Fibroblast of peridontal ligament (primary cell): ENCODE data around the gene ADGRG3.

ENCODE experiments used
- DNase-seq: peaks from one replicate; pipeline ENCODE4 v3.0.0-alpha.2; 2010; ENCODE audit errors: extremely low read depth

The ADGRG3 gene

GRCh38 chr16:57668263-57668571 lies at the start of gene ADGRG3:
TSS of gene ADGRG3 (plus strand) at chr16:57668306. CDS start at chr16:57668348, 42 bp downstream.
- no peak for DNase-seq

DNA sequence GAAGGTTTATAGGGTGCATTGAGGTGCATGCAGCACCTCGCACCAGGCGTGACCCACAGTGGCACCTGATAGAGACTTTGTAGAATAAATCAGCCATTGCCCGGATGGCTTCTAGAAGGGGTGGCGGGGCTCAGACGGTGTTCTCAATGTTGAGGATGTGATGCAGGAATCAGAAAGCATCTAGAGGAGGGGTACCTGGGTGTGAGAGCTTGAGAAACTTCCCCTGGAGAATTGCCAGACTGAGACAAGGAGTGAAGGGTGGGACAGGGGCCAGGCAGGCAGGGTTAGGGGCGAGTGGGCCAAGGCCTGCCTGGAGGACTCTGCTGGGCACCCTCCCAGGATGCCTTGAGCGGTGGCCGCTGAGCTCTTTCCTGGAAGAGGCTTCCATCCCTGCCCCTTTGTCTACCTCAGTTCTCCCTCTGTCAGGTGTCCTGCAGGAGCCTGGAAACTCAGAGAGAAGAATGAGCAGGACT lies 48.9 kb upstream of the ADGRG3 start:
- DNase-seq: no peak

GRCh38 chr16:57619606-57620334 lies 48.3 kb upstream of the ADGRG3 start:
- DNase-seq: no peak

DNA sequence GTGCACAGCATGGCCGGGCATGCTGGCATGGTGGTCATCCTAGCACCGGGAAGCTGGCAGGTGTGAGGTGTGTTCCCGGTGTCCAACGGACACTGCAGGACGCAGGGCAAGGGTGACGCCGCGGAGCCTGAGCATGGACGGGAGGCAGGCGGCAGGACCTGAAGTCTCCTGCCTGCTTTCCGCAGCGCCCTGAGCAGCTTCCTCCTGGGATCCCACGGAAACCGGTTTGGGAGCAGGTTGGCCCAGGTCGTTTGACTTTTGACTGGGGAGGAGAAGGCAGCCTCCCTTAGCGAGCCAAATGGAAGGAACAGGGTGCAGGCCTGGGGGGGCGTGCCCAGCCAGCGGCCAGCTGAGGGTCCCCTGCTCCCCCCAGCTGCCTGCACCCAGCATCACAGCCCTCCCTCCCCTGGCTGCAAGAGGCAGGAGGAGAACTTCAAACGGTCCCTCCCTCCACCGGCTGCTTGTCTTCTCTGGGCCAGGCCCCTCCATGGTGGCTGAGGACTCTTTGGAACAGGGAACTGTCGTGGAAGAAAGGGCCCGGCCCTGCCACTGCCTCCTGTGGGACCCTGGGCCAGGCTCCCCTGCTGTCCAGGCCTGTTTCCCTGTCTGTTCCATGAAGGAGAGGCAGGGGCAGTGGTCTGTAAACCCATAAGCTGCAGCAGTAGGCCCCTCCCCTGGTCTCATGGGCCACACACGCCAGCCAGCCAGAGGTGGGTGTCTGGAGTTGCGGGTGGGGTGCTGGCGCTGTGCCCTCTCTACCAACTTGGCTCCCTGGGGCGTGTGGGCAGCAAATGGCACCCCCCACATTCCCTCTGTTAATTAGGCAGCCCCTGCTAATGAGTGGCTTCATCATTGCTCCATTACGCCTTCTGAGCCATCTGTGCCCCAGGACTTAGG lies 47.5 kb upstream of the ADGRG3 start:
- no peak for DNase-seq

DNA sequence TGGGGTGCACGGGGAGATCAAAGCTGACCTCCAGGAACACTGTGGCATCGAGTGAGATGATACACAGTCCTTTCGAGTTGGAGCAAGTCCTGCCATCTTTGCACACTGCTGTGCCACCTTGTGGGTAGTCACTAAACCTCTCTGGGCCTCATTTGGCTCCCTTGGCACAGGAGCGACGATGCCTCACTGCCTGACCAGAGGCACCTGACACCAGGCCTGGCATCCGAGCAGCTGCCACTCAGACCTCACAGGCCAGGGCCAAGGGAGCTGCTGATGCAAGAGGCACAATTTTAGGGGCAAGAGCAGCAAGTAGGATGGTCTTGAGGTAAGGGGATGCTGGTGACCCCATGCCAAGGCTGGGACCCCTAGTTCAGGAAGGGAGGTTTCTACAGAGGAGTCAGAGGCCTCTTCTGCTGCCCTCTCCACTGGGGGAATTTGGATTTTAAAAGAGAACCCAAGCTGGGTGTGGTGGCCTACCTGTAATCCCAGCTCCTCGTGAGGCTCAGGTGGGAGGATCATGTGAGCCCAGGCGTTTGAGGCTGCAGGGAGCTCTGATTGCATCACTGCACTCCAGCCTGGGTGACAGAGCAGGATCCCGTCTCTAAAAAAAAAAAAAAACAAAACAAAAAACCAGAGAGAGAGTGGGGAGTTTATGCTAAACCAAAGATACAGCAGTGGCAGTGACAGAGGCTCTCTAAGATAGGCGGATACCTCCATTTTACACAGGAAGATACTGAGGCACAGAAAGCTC lies 46.4 kb upstream of the ADGRG3 start:
- DNase-seq: no peak

DNA sequence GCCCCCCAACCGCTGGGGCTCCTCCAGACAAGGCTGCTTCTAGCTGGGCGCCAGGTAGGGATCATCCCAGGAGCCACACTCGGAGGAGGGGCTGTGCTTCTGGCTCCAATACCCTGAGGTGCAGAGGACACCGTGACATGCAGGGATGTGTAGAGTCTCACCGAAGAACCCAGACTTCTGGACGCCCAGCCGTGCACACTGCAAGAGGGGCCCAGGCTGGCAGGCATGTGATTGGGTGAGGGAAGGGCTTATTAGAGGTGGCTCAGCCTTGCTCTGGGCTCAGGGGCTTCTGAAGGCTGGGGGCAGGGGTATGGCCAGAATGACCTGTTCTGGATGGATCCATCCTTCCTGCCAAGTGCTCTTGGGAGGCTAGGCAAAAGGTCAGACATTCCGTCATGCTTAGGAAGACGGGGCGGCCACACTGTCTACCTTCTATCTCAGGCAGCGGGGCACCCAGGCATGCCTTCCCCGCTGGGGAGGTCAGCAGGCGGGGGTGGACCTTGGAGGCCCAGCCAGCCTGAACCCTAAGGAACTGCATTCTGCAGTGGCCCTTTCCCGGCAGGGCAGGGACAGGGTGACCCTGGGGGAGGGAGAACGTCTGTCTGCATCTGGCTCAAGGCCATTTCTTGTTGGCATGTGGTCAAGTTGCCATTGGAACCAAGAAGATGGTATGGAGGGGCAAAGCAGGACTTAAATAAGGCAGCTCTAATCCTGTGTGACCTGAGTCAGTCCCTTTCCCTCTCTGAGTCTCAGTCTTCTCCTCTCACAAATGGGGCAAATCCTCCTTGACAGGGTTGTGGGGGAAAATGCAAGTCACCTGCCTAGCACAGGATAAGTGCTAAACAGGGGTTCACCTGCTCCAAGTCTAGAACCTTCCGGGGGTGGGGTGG lies 45.5 kb upstream of the ADGRG3 start:
- DNase-seq: no peak

GRCh38 chr16:57623251-57624043 lies 44.7 kb upstream of the ADGRG3 start:
- DNase-seq: no peak

DNA sequence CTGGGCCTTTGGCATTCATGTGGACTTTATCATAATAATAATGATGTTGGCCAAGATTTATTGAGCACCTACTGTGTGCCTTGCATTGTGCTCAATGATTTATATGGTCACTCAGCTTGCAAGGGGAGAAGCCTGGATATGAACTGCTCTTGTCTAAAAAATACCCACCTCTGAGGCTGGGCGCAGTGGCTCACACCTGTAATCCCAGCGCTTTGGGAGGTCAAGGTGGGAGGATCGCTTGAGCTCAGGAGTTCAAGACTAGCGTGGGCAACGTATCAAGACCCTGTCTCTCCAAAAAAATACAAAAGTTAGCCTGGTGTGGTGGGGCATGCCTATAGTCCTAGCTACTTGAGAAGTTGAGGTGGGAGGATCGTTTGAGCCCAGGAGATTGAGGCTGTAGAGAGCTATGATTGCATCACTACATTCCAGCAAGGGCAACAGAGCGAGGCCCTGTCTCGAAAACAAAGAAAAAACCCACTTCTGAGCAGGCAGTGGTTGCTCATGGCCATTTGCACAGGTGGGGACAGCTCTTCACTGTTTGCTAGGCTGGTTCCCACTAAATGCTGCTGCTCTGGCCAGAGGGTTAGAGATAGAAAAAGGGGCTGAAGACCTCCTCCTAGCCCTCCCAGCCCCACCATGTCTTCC lies 43.9 kb upstream of the ADGRG3 start:
- no peak for DNase-seq

DNA sequence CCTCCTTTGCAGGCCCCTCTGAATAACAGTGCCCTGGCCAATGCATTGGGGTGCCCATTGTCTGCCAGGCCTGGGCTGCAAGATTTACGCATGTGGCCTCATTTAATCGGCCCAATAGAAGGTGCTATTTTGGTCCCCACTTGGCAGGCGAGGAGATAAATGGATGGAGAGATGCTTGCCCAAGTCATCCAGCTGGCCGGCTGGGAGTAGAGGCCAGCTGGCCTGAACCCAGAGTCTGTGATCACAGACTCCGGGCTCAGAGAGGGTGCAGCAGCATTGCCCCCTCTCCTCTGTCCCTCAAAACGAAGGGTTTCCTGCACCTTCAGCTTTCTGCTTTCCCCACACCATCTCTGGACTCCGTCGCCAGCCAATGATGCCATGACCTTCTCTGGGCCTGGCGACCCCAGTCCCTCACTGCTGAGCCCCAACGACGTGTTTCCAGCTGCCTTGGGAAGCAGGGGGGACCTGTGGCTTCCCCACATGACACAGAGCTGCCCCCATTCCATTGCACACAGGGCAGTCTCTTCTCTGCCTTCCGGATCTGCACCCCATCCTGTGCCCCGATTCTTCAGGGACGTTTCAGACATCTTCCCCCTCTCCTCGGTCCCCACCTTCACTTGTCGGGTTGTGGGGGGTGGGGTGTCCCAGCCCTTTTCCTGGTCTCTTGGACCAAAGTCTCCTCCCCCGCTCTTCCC lies 43.2 kb upstream of the ADGRG3 start:
- DNase-seq: no peak

- DNase-seq: no peak
Measured at GRCh38 chr16:57626420-57627170, 41.5 kb upstream of the ADGRG3 start.

GRCh38 chr16:57627184-57627871 lies 40.8 kb upstream of the ADGRG3 start:
- DNase-seq: peak; percentile 73

DNA sequence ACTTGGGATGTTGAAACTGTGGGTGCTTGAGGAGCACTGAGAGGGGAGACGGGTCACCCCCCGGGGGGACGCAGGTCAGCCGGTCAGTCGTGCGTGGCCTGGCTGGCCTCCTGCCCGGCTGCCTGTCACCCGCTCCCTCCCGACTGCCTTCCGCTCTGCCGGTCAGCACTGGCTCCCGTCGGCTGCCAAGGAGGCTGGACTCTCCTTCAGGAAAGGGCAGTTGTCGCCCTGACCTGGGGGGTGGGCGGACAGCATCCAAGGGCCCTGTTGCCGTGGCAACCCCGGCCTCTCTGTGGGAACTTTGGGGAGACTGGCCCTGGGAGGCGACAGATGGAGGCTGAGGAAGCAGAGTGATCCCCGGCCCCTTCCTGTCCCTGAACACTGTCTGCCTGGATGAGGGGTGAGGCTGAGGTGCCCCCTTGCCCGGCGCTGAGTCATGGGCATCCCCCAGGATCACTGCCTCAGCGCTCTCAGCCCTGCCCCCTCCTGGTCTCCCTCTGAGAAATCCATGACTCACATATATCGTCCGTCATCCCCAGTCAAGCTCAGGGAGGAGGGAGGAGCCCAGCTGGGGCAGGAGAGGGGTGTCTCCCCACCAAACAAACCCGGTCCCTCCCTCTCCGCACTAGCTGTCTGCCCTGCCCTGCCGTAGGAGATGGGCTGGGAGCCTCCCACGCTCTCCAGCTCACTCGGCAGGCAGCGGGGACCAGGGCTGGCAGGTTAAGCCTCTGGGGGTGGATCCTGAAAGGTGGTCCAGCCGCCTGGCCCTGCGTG lies 39.9 kb upstream of the ADGRG3 start, which contains the start of gene ADGRG1:
Gene ADGRG1 (plus strand): TSS at position 623 of the 774 bp plus-strand sequence. CDS start 21,658 bp downstream, outside the sequence.
- peak; percentile 91 for DNase-seq

- no peak for DNase-seq
Measured at GRCh38 chr16:57628783-57629293, 39.3 kb upstream of the ADGRG3 start.

GRCh38 chr16:57629516-57630406 lies 38.3 kb upstream of the ADGRG3 start:
- no peak for DNase-seq

GRCh38 chr16:57630407-57630797 lies 37.7 kb upstream of the ADGRG3 start:
- DNase-seq: no peak
